Ectodermal cell (in vitro differentiated cells): ENCODE results near the gene MSANTD2.

Experiments used
- H3K27ac ChIP-seq: 2 replicates; pipeline ENCODE4 v1.7.0; 2013; ENCODE audit warnings: mild to moderate bottlenecking, low read depth, low read length; ENCODE audit not compliant: insufficient read depth, poor library complexity, severe bottlenecking
- H3K27me3 ChIP-seq: 2 replicates; pipeline ENCODE4 v1.7.0; 2013; ENCODE audit warnings: mild to moderate bottlenecking, low read length; ENCODE audit not compliant: insufficient read depth, control insufficient read depth, poor library complexity, severe bottlenecking
- H3K36me3 ChIP-seq: one replicate; pipeline ENCODE4 v1.7.0; 2013; ENCODE audit warnings: low read length; ENCODE audit not compliant: control insufficient read depth, insufficient read depth
- H3K4me1 ChIP-seq: one replicate; pipeline ENCODE4 v1.7.0; 2013; ENCODE audit warnings: low read length; ENCODE audit not compliant: control insufficient read depth, insufficient read depth
- H3K4me3 ChIP-seq: 2 replicates; pipeline ENCODE4 v1.7.0; 2013; ENCODE audit warnings: low read depth, low read length, control low read depth; ENCODE audit not compliant: insufficient read depth
- H3K9me3 ChIP-seq: 2 replicates; pipeline ENCODE4 v1.7.0; 2013; ENCODE audit warnings: mild to moderate bottlenecking, low read length, moderate library complexity; ENCODE audit not compliant: control insufficient read depth
- WGBS, 2 experiments: methylation state at CpG; one replicate each; pipeline ENCODE4 v1.1.7; 2013; ENCODE audit warnings: missing lambda C conversion rate in 2 of 2; 5-methylcytosine and 5-hydroxymethylcytosine counted together

MSANTD2 gene

GRCh38 chr11:124739479-124740276 is 60.5 kb downstream of the MSANTD2 start, which contains the start of gene NRGN:
NRGN (plus strand) TSS chr11:124739942; CDS start chr11:124740085, 143 bp downstream.
- no peak within 1 kb of the TSS for H3K27ac ChIP-seq
- 1 to 2% methylated on average over 59 of the region's 59 CpGs for WGBS, 2 experiments
- H3K27me3 ChIP-seq, result peaks cover 80% of the 10 kb centered on the region
- no peaks in the 10 kb centered on the region for H3K9me3 ChIP-seq
- peak within 1 kb of the TSS; percentile 53 for H3K4me3 ChIP-seq
- no peaks in the 10 kb centered on the region for H3K36me3 ChIP-seq
- peaks cover 22% of the 10 kb centered on the region for H3K4me1 ChIP-seq

GRCh38 chr11:124738713-124739478 is 61.3 kb downstream of the MSANTD2 start:
- peaks cover 72% of the 10 kb centered on the region for H3K27me3 ChIP-seq
- no peaks in the 10 kb centered on the region for H3K36me3 ChIP-seq
- H3K9me3 ChIP-seq, result no peaks in the 10 kb centered on the region
- H3K4me3 ChIP-seq, result peak overlapping the region; percentile 53
- peaks cover 22% of the 10 kb centered on the region for H3K4me1 ChIP-seq
- no peak overlapping the region for H3K27ac ChIP-seq
- 81 to 87% methylated on average over 21 of the region's 21 CpGs for WGBS, 2 experiments

- Histone ChIP-seq H3K9me3 (no peaks in the 10 kb centered on the region), H3K27ac (no peak overlapping the region), H3K27me3 (peaks cover 61% of the 10 kb centered on the region), H3K4me1 (peaks cover 22% of the 10 kb centered on the region), H3K36me3 (no peaks in the 10 kb centered on the region), H3K4me3 (no peak overlapping the region)
- WGBS, 2 experiments, result 73 to 79% methylated on average over 6 to 7 of the region's 7 CpGs
Observed at GRCh38 chr11:124737638-124738305, 62.4 kb downstream of the MSANTD2 start.

- Histone ChIP-seq H3K27ac (no peak overlapping the region), H3K4me3 (no peak overlapping the region), H3K9me3 (no peaks in the 10 kb centered on the region), H3K27me3 (peaks cover 51% of the 10 kb centered on the region), H3K36me3 (no peaks in the 10 kb centered on the region), H3K4me1 (peaks cover 22% of the 10 kb centered on the region)
- 84 to 91% methylated on average over 3 of the region's 3 CpGs for WGBS, 2 experiments
Observed at GRCh38 chr11:124736736-124737135, 63.5 kb downstream of the MSANTD2 start.

GRCh38 chr11:124732230-124732629 is 68.0 kb downstream of the MSANTD2 start:
- Histone ChIP-seq H3K27ac (no peak overlapping the region), H3K4me3 (no peak overlapping the region), H3K27me3 (peaks cover 7% of the 10 kb centered on the region), H3K4me1 (peaks cover 2% of the 10 kb centered on the region), H3K36me3 (no peaks in the 10 kb centered on the region), H3K9me3 (no peaks in the 10 kb centered on the region)
- 92 to 95% methylated on average over 4 of the region's 4 CpGs for WGBS, 2 experiments

- Histone ChIP-seq H3K36me3 (no peaks in the 10 kb centered on the region), H3K4me1 (peaks cover 14% of the 10 kb centered on the region), H3K4me3 (no peak overlapping the region), H3K9me3 (no peaks in the 10 kb centered on the region), H3K27ac (no peak overlapping the region), H3K27me3 (peaks cover 4% of the 10 kb centered on the region)
- 94 to 96% methylated on average over 4 of the region's 4 CpGs for WGBS, 2 experiments
Observed at GRCh38 chr11:124729571-124729970, 70.6 kb downstream of the MSANTD2 start.

GRCh38 chr11:124728134-124728533 is 72.1 kb downstream of the MSANTD2 start:
- H3K27me3 ChIP-seq, result peaks cover 4% of the 10 kb centered on the region

GRCh38 chr11:124727474-124727873 is 72.7 kb downstream of the MSANTD2 start:
- no peaks in the 10 kb centered on the region for H3K9me3 ChIP-seq
- no peak overlapping the region for H3K4me3 ChIP-seq
- H3K27me3 ChIP-seq, result peaks cover 4% of the 10 kb centered on the region
- no peak overlapping the region for H3K27ac ChIP-seq
- H3K4me1 ChIP-seq, result peaks cover 15% of the 10 kb centered on the region
- 79 to 80% methylated on average over 4 of the region's 4 CpGs for WGBS, 2 experiments
- H3K36me3 ChIP-seq, result no peaks in the 10 kb centered on the region

More at GRCh38 chr11:124728134-124728533, 72.1 kb downstream of the MSANTD2 start:
- Histone ChIP-seq H3K4me1 (peaks cover 15% of the 10 kb centered on the region), H3K36me3 (no peaks in the 10 kb centered on the region), H3K4me3 (no peak overlapping the region), H3K9me3 (no peaks in the 10 kb centered on the region), H3K27ac (no peak overlapping the region)
- 72 to 83% methylated on average over 2 of the region's 2 CpGs for WGBS, 2 experiments

- peaks cover 21% of the 10 kb centered on the region for H3K4me1 ChIP-seq
- H3K27me3 ChIP-seq, result peaks cover 18% of the 10 kb centered on the region
- H3K9me3 ChIP-seq, result no peaks in the 10 kb centered on the region
- H3K36me3 ChIP-seq, result no peaks in the 10 kb centered on the region
- no peak overlapping the region for H3K27ac ChIP-seq
- WGBS, 2 experiments, result 40 to 45% methylated on average over 6 of the region's 6 CpGs
- no peak overlapping the region for H3K4me3 ChIP-seq
Observed at GRCh38 chr11:124725719-124726105, 74.5 kb downstream of the MSANTD2 start.
